Stimulated activated CD8-positive, alpha-beta memory T cell treated with anti-CD3 and anti-CD28 coated beads, Interleukin-12 subunit alpha, Interleukin-12 subunit beta, amount 100 ng/mL, for 1 hour (primary cell): ENCODE results near the gene C14orf132.

Experiments used
- DNase-seq: peaks from one replicate; pipeline ENCODE4 v3.0.0-alpha.2; 2020; ENCODE audit warnings: low read depth

Gene C14orf132

GRCh38 chr14:96098309-96098998 is 59.3 kb downstream of the C14orf132 start:
- DNase-seq: no peak

DNA sequence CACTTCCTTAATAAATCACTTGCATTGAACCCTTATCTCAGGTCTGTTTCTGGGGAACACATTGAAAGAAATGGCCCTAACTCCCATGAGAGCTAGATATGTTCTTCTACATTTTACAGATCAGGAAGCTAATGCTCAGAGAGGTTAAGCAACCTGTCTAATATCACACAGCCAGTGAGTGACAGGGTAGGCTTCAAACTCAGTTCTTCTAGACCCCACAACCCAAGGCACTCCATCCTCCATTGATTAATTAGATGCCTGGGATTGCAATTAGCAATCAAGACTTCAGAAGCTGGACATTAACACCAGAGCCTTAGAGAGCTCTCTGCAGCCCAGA is 59.8 kb downstream of the C14orf132 start:
- no peak for DNase-seq

- DNase-seq: peak; percentile 29
Measured at GRCh38 chr14:96100161-96101064, 61.3 kb downstream of the C14orf132 start.

DNA sequence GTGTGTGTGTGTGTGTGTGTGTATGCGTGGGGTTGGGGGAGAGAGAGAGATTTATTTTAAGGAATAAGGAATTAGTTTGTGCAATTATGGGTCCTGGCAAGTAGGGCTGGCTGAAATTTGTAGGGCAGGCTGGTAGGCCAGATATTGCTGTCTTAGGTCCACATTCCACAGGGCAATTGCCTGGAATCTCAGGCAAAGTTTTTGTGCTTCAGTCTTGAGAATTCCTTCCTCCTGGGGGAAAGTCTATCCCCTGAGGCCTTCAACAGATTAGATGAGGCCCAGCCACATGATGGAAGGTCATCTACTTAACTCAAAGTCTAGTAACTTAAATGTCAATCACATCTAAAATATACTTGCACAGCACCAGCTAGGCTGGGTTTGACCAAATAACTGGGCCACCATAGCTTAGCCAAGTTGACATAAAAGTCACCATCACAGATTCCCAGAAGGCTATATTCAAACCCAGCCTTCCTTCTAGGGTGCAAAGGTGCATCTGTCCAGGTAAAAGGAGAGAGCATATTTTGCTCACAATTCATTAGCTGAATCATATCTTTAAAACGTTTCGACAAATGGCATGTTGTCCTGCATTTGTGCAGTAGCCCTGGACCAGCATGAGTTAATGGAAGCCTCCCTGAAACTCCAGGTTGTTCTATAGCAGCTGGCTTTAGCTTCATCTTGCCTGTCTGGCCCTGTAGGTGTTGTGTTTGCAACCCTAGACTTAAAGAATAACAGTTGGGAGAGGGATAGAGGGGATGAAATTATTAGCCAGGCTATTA is 63.1 kb downstream of the C14orf132 start:
- DNase-seq: no peak

DNA sequence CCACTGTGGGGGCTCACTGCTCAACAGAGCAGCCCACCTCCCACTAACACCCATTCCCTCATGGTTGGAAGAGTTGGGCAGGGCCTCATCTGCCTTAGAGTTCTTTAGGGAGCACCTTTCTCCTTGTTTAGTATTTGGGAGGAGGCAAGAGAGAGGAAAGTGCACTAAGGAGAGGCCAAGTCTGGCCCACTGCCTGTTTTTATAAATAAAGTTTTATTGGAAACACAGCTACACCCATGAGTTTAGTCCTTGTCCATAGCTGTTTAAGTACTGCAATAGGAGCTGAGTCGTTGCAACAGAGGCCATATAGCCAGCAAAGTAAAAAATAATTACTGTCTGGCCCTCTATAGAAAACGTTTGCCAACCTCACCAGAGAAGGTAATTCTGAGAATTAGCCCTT is 63.9 kb downstream of the C14orf132 start:
- DNase-seq: no peak

DNA sequence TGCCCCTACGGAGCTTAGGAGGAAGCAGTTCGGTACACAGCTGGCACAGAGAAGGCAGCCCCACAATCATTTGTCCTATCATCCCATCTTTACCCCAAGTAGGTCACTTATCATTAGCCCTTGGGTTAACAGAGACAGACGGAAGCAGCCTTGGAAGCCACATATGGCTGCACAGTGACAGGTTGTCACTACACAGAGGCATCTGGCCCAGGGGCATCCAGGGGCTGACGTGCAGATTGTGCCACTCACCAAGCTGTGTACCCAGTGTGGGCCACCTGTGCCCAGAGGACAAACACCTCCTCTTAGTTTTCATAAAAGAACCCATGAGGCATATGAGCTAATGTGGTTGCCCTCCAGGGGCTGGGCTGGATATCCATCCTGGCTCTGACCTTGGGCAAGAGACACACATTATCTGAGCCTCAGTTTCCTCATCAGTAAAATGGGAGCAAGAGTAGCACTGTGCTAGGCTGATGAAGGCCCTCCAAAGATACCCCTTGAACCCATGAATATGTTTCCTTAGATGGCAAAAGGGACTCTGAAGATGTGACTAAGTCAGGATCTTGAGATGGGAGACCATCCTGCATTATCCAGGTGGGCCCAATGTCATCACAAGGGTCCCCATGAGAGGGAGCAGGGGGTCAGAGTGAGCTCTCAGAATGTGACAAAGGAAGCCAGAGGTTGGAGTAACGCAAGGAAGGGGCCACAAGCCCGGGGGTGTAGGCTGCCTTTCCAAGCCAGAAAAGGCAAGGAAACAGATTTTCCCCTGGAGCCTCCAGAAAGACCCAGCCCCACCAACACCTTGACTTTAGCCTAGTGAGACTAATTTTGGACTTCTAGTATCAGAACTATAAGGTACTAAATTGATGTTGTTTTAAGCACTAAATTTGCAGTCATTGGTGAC is 64.6 kb downstream of the C14orf132 start:
- DNase-seq: no peak

DNA sequence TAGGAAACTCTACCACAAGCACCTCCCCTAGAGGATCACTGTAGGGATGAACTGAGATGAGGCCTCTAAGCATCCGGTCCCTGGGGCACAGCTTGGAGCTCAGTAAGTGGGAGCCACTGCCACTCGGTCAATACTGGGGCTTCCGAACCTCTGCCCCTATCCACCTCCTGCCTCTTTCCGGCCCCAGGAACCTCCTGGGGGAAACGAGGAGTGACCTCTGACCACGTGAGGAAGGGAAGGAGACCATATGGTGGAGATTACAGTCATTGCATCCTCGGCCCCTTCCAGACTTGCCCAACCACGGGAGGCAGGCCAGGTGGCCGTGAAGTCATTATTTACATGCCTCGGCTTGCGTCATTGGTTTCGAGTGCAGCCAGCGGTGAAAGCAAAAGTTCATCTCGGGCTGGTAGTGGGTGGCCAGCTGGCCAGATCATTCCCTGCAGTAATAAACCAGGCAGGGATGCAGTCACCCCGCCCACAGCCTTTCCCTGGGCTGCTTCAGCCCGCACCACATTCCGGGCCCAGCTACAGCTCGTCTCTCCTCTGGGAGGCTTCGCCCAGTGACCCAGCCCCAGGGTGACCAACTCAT is 65.4 kb downstream of the C14orf132 start:
- no peak for DNase-seq

DNA sequence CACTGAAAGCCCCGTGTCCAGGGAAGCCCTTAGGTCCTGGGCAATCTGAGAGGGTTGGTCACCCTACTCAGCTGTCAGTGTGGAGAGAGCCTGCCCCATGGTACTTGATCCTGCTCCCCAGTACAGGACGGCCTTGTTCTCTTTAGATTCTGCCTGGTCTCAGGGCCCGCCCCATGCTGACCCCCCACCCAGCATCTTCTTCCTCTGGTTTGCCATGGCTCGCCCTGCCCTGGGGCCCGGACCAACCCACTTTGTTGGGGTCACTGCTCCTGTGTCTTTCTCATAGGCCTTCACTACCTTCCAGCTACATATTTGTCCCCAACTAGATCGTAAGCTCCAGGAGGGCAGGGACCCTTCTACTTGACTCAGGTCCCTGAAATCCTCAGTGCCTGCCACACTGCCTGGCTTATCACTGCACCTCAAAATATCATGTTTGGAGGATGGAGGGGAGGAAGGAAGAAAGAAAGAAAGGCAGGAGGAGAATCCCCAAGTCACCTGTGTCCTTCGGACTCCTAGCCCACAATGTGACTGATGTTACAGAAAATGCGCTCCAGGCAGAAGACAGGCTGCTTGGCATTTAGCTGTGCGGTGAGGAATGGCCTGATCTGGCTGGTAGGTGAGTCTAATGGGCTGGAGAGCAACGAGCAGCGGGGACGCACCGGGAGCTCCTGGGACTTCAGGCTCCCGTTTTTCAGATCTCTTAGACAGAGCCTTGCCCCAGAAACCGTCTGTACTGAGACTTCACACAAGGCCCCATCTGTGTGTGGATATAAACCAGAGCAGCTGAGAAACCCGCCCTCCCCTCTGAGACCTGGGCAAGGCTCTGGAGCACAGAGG is 66.1 kb downstream of the C14orf132 start:
- DNase-seq: no peak

DNA sequence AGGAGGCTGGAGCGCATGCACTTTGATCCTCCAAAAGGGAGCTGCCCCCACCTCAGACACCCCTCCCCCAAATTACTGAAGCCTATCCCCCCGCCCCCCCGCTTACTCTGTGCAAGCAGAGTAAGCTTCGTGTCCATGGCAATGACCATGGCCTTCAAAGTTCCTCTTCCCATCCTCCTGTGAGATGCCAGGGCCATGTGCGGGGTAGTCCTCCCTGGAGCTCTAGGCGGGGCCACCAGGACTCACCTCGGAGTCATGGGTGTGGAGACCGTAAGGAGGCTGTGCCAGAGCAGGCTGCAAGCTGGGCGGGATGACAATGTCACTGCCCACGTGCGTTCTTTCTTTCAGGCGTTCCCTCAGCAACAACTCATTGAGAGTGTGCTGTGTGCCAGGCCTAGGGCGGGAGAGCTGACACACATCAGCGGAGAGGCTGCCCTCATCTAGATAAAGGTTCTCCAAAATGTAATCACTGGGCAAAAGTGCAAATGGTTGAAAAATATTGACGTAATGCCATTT is 66.8 kb downstream of the C14orf132 start:
- no peak for DNase-seq

GRCh38 chr14:96106891-96107290 is 67.7 kb downstream of the C14orf132 start:
- DNase-seq: no peak

GRCh38 chr14:96108061-96108795 is 69.1 kb downstream of the C14orf132 start:
- DNase-seq: no peak

GRCh38 chr14:96108911-96109310 is 69.7 kb downstream of the C14orf132 start:
- no peak for DNase-seq

DNA sequence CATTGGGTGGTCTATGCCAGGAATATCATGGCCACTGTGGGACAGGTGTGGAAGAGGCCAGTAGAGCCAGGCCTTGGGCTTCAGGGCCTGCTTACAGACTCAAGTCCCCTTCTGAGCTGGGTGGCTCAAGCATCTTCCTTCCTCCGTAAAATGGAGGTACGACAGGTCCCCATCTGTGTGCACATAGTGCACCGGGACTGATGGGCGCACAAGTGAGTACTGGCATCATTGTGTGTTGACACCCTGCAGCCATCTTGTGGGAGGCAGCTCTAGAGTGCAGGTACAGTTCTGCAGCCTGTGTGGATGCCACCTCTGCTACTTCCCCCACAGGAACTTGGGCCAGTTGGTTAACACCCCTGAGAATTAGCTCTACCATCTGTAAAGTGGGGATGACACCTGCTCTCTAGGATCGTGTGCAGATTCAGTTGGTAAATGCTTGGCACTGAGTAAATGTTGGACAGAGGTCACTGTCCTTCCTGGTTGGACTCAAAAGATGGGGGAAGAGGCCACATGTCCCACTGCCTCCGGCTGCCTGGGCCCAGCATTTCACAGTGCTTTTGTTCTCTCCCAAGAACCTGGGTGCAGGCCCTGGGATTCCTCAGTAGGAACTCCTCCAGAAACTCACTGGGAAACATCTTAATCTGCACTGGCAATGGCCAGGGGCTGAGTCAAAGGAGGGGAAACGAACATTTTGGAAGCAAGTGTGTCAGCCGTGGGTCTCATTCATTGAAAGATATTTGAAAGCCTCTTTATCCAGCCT is 70.6 kb downstream of the C14orf132 start:
- DNase-seq: no peak

DNA sequence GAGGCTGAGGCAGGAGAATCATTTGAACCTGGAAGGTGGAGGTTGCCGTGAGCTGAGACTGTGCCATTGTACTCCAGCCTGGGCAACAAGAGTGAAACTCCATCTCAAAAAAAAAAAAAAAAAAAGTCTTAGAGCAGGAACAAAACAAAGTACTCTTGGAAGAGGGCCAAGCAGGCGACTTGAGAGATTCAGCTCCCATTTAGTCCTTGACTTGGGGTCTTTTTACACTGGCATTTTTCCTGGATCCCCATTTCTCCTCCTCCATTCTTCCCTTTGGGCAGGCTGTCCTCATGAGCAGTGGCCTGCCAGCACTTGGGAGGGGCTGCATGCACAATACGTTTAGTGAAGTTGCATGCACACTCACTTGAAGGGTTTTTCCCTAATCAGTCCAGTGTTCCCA is 72.9 kb downstream of the C14orf132 start:
- DNase-seq: no peak

DNA sequence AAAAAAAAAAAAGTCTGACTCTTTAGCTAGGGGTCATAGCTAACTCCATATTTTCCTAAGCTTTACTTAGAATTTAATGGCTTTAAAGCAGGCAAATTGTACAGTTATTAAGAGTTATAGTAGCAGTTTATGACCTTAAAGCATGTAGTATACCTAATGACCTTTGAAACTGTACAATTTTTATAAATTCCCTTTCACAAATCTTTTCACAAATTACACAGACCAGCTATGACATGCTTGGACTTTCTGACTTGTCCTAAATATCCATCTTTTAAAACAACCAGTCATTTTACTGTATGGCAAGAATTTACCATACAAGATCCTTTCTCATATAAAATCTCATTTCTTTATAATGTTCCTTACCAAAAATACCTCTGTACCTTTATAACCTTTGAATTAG is 74.8 kb downstream of the C14orf132 start:
- no peak for DNase-seq

DNA sequence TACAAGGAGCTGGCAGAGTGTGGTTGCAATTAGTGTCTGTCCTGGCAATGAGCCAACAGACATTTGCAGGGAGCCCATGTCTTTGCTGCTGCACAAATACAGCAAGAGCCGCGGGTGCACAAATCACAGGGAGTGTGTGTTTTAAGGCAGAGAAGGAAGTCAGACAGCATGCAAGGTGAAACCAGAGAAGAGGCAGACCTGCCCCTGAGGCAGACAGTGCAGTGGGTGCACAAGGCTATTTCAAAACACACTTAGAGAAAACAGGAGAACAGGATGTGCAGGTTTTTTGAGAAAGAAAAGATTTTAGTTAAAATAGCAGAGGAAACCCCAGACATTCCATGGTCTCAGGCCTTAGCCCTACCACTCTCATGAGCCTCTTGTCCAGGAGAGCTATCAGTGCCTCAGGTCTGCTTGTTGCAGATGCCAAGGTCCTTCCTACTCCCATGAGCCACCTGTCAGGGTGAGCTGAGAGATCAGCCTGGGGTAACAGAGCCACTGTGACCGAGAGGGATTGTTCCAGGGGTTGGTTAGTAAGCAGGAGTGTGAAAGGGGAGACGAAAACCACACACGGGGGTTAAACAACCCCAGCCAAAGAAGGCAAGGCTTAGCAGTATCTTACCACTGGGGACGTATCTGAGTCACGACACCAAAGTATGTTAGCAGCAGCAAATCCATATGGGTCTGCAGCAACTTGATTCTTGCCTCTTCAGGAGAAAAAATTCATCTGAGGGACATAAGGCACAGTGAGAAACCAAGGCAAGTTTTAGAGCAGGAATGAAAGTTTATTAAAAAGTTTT is 78.1 kb downstream of the C14orf132 start:
- no peak for DNase-seq

DNA sequence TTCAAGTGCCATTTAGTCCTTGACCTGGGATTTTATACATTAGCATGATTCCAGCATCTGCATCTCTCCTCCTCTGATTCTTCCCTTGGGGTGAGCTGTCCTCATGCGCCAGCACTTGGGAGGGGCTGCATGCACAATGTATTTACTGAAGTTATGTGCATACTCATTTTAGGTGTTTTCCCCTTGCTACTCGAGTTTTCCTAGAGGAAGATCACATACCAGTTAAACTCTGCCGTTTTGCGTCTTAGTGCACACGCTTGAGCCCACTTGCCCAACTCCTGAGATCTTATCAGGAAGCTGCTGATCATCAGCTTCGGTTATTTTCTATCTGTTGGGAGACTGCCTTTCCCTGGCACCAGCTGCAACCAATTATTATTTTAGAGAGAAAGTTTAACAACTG is 78.8 kb downstream of the C14orf132 start:
- no peak for DNase-seq

GRCh38 chr14:96118391-96118790 is 79.2 kb downstream of the C14orf132 start:
- no peak for DNase-seq
